GM19395 (cell line): ENCODE results near the gene ZDHHC14.

Experiments
- ATAC-seq: cut with Tn5 transposase; IDR thresholded peaks from one replicate; pipeline ENCODE4 v1.9.1; 2021; ENCODE audit warnings: mild to moderate bottlenecking, moderate library complexity; ENCODE audit not compliant: unreplicated experiment

Gene ZDHHC14

GRCh38 chr6:157530126-157530525, 149.1 kb downstream of the ZDHHC14 start:
- ATAC-seq = no peak

GRCh38 chr6:157530724-157531168, 149.8 kb downstream of the ZDHHC14 start:
- no peak for ATAC-seq

GRCh38 chr6:157531169-157531985, 150.4 kb downstream of the ZDHHC14 start:
- ATAC-seq = no peak

GRCh38 chr6:157531986-157532365, 151.0 kb downstream of the ZDHHC14 start:
- no peak for ATAC-seq

- no peak for ATAC-seq
Measured at GRCh38 chr6:157533048-157533871, 152.3 kb downstream of the ZDHHC14 start.

GRCh38 chr6:157534134-157534871, 153.3 kb downstream of the ZDHHC14 start:
- no peak for ATAC-seq

GRCh38 chr6:157534977-157535339, 154.0 kb downstream of the ZDHHC14 start:
- ATAC-seq = no peak

- ATAC-seq = peak; percentile 62
Measured at GRCh38 chr6:157535340-157536222, 154.6 kb downstream of the ZDHHC14 start.

- no peak for ATAC-seq
Measured at GRCh38 chr6:157536223-157536545, 155.2 kb downstream of the ZDHHC14 start.

GRCh38 chr6:157537556-157537955, 156.6 kb downstream of the ZDHHC14 start:
- no peak for ATAC-seq

GRCh38 chr6:157538168-157538567, 157.2 kb downstream of the ZDHHC14 start:
- peak; percentile 52 for ATAC-seq

- ATAC-seq = no peak
Measured at GRCh38 chr6:157538698-157539097, 157.7 kb downstream of the ZDHHC14 start.

- ATAC-seq = no peak
Measured at GRCh38 chr6:157539421-157539822, 158.4 kb downstream of the ZDHHC14 start.

- no peak for ATAC-seq
Measured at GRCh38 chr6:157539900-157540752, 159.1 kb downstream of the ZDHHC14 start.

GRCh38 chr6:157541618-157542413, 160.8 kb downstream of the ZDHHC14 start:
- ATAC-seq = no peak

- no peak for ATAC-seq
Measured at GRCh38 chr6:157542414-157543160, 161.6 kb downstream of the ZDHHC14 start.

GRCh38 chr6:157546321-157546720, 165.3 kb downstream of the ZDHHC14 start:
- ATAC-seq = no peak

GRCh38 chr6:157547112-157547511, 166.1 kb downstream of the ZDHHC14 start:
- ATAC-seq = no peak
